A549 (cell line): ENCODE results near the gene DSCAML1. TPM values are rescaled to one million over a fixed set of nuclear protein-coding genes. Genes with fewer than 3 reads are reported as not detected.

ENCODE experiments used
- ATAC-seq, 2 experiments: fragments of 200-7000 bp in 1 of 2; fragments of >200 bp in 1 of 2; cut with Nextera tagmentation in 1 of 2; cut with Tn5 transposase in 1 of 2; 3 replicates each; pipeline versions ENCODE4 v1.8.0 to v1.9.1; 2018 to 2020; ENCODE audit warnings: mild to moderate bottlenecking in 1 of 2, moderate library complexity in 1 of 2
- CTCF ChIA-PET: fragments of 300-600 bp; sonication (Branson Sonifier 250); formaldehyde crosslinking; extraction: SDS; loops from one replicate; lab custom pipeline; 2021; ENCODE audit warnings: antibody characterized with exemption, inconsistent platforms; lab: Yijun Ruan, JAX
- POLR2A ChIA-PET: fragments of 350-600 bp; formaldehyde crosslinking; extraction: SDS; loops from one replicate; lab custom pipeline; 2021; ENCODE audit warnings: antibody characterized with exemption, inconsistent platforms; lab: Yijun Ruan, JAX
- DNase-seq, 2 experiments: peaks; one replicate each; pipeline versions ENCODE4 v3.0.0 to v3.0.0-alpha.2; 2011 to 2016; ENCODE audit warnings: low read depth in 1 of 2, low spot score in 1 of 2
- FAIRE-seq: peaks from 2 replicates; lab custom pipeline; 2011; peaks lifted over from hg19 to GRCh38; lab: Jason Lieb, UNC
- H3K27ac ChIP-seq, 2 experiments: fragments of >200 bp; sonication (Bioruptor Twin); formaldehyde crosslinking; 3 replicates each; pipeline ENCODE4 v1.5.1; 2016 to 2017
- H3K4me1 ChIP-seq: fragments of >200 bp; sonication (Bioruptor Twin); formaldehyde crosslinking; 3 replicates; pipeline ENCODE4 v1.6.1; 2016
- H3K4me2 ChIP-seq: fragments of >200 bp; sonication (Bioruptor Twin); formaldehyde crosslinking; 3 replicates; pipeline ENCODE4 v1.6.1; 2016
- H3K4me3 ChIP-seq: fragments of >200 bp; sonication (Bioruptor Twin); formaldehyde crosslinking; 3 replicates; pipeline ENCODE4 v1.5.1; 2016
- H3K9me3 ChIP-seq: fragments of >200 bp; sonication (Bioruptor Twin); formaldehyde crosslinking; 3 replicates; pipeline ENCODE4 v1.6.1; 2016
- ATOH8 ChIP-seq: fragments of 250-450 bp; sonication (Bioruptor Pico); IDR thresholded peaks from 2 replicates; pipeline ENCODE4 v1.5.0; 2020; ENCODE audit warnings: low read depth, mild to moderate bottlenecking, moderate library complexity
- CBX8 ChIP-seq: fragments of 200-600 bp; sonication (generic); IDR thresholded peaks from 2 replicates; pipeline ENCODE4 v1.6.1; 2016
- CHD4 ChIP-seq: fragments of 200-600 bp; sonication (generic); IDR thresholded peaks from 2 replicates; pipeline ENCODE4 v1.6.1; 2016; ENCODE audit warnings: antibody characterized with exemption, mild to moderate bottlenecking, borderline replicate concordance
- CTCF ChIP-seq: fragments of >200 bp; sonication (Bioruptor Twin); formaldehyde crosslinking; IDR thresholded peaks from 3 replicates; pipeline ENCODE4 v1.5.1; 2016
- E2F6 ChIP-seq: IDR thresholded peaks from 2 replicates; pipeline ENCODE4 v1.6.1; 2012; ENCODE audit warnings: low read depth, borderline replicate concordance
- ELK1 ChIP-seq: fragments of 150-350 bp; IDR thresholded peaks from 2 replicates; pipeline ENCODE4 v1.6.1; 2014; ENCODE audit warnings: low read depth, mild to moderate bottlenecking, low read length
- EP300 ChIP-seq, 2 experiments: fragments of >200 bp; sonication (Bioruptor Twin); formaldehyde crosslinking; IDR thresholded peaks; 2 replicates in 1 of 2; 3 replicates in 1 of 2; pipeline ENCODE4 v1.6.1; 2016 to 2017
- HMGXB4 ChIP-seq: fragments of 250-450 bp; sonication (Bioruptor Pico); IDR thresholded peaks from 2 replicates; pipeline ENCODE4 v1.5.0; 2021; ENCODE audit warnings: mild to moderate bottlenecking, moderate library complexity, borderline replicate concordance
- HOXA7 ChIP-seq: fragments of 250-450 bp; sonication (Bioruptor Pico); IDR thresholded peaks from 2 replicates; pipeline ENCODE4 v1.5.0; 2020; ENCODE audit warnings: mild to moderate bottlenecking, moderate library complexity
- HOXB5 ChIP-seq: fragments of 250-450 bp; sonication (Bioruptor Pico); IDR thresholded peaks from 2 replicates; pipeline ENCODE4 v1.5.0; 2020; ENCODE audit warnings: mild to moderate bottlenecking, moderate library complexity
- JUN ChIP-seq, 2 experiments: fragments of >200 bp; sonication (Bioruptor Twin); formaldehyde crosslinking; IDR thresholded peaks; 2 replicates in 1 of 2; 3 replicates in 1 of 2; pipeline ENCODE4 v1.6.1; 2016 to 2017
- MAFK ChIP-seq: fragments of 450-650 bp; IDR thresholded peaks from 2 replicates; pipeline ENCODE4 v1.6.1; 2014; ENCODE audit not compliant: partially characterized antibody
- MAZ ChIP-seq: fragments of 150-350 bp; IDR thresholded peaks from 2 replicates; pipeline ENCODE4 v1.6.1; 2014; ENCODE audit warnings: antibody characterized with exemption, low read depth, low read length, borderline replicate concordance
- NFE2L2 ChIP-seq: fragments of 150-350 bp; conservative IDR thresholded peaks from 2 replicates; pipeline ENCODE4 v1.6.1; 2014; ENCODE audit warnings: low read length
- PHF8 ChIP-seq: fragments of 200-600 bp; sonication (generic); IDR thresholded peaks from 2 replicates; pipeline ENCODE4 v1.6.1; 2016; ENCODE audit warnings: low read depth, mild to moderate bottlenecking, antibody characterized with exemption, moderate library complexity, borderline replicate concordance
- REST ChIP-seq: fragments of 200-600 bp; sonication (generic); IDR thresholded peaks from 2 replicates; pipeline ENCODE4 v1.6.1; 2016; ENCODE audit warnings: antibody characterized with exemption, mild to moderate bottlenecking, moderate library complexity
- RFX5 ChIP-seq: fragments of 450-650 bp; IDR thresholded peaks from 2 replicates; pipeline ENCODE4 v1.7.1; 2014; ENCODE audit warnings: antibody characterized with exemption, mild to moderate bottlenecking, moderate library complexity
- SMC3 ChIP-seq: fragments of >200 bp; sonication (Bioruptor Twin); formaldehyde crosslinking; IDR thresholded peaks from 3 replicates; pipeline ENCODE4 v1.6.1; 2018; ENCODE audit warnings: inconsistent platforms
- SREBF2 ChIP-seq: fragments of 450-650 bp; IDR thresholded peaks from 2 replicates; pipeline ENCODE4 v1.6.1; 2014; ENCODE audit warnings: mild to moderate bottlenecking, moderate library complexity
- TP53 ChIP-seq: fragments of 250-450 bp; sonication (Bioruptor Pico); IDR thresholded peaks from 2 replicates; pipeline ENCODE4 v1.5.0; 2021; ENCODE audit warnings: mild to moderate bottlenecking, moderate library complexity
- ZNF302 ChIP-seq: fragments of 250-450 bp; sonication (Bioruptor Pico); IDR thresholded peaks from 2 replicates; pipeline ENCODE4 v1.9.0; 2021; ENCODE audit warnings: inconsistent platforms, mild to moderate bottlenecking, moderate library complexity
- whole genome bisulfite sequencing: methylation state at CpG from one replicate; pipeline ENCODE4 v1.1.6; 2017; ENCODE audit errors: missing lambda C conversion rate; 5-methylcytosine and 5-hydroxymethylcytosine counted together
- polyA plus RNA-seq, 4 experiments: library from polyadenylated mRNA; depleted of rRNA in 3 of 4; stranded (reverse); fragments of >200 nt; fragmentation: RNase III in 1 of 4; extraction: RNeasy Plus Mini Kit Qiagen cat#74134 plus additional on column Dnase treatment in 1 of 4; gene quantifications; 2 replicates in 3 of 4; 3 replicates in 1 of 4; pipeline ENCODE4 v1.2.3, GENCODE V29; 2011 to 2017

The DSCAML1 gene
- polyA plus RNA-seq, 2 of the 4 experiments (the other 2 are of a cell fraction) = 0.12 to 0.31 TPM

- no peak for DNase-seq
- Histone ChIP-seq H3K4me3 (no peak overlapping the region), H3K9me3 (no peaks in the 10 kb centered on the region), H3K4me2 (no peak overlapping the region), H3K4me1 (no peaks in the 10 kb centered on the region), H3K27ac (no peak overlapping the region)
- CTCF ChIA-PET = interaction anchor here (1.2 kb wide), 1 partner anchor 115 kb away, joined by 3 read pairs; no protein-coding TSS in a partner anchor
- TF ChIP-seq HOXB5 (CRISPR knock-in tag) (no peak), CHD4 (no peak), NFE2L2 (no peak), PHF8 (no peak), MAZ (no peak), RFX5 (no peak), REST (no peak), ATOH8 (CRISPR knock-in tag) (no peak), CTCF (no peak)
- no peak for ATAC-seq
- no peak for FAIRE-seq
- POLR2A ChIA-PET = no interaction called here
- 22% methylated on average over 2 of the region's 2 CpGs for WGBS
Measured at GRCh38 chr11:117541211-117541610, 255.8 kb downstream of the DSCAML1 start.

GRCh38 chr11:117538263-117539135 is 258.5 kb downstream of the DSCAML1 start:
- POLR2A ChIA-PET = no interaction called here
- Histone ChIP-seq H3K27ac (no peak overlapping the region), H3K4me1 (no peaks in the 10 kb centered on the region), H3K9me3 (no peaks in the 10 kb centered on the region), H3K4me2 (no peak overlapping the region), H3K4me3 (no peak overlapping the region)
- DNase-seq (no peak), ATAC-seq (no peak), FAIRE-seq (no peak)
- CTCF ChIA-PET = interaction anchor here (0.6 kb wide), 1 partner anchor 193 kb away, joined by 3 read pairs; no protein-coding TSS in a partner anchor
- 67% methylated on average over 8 of the region's 13 CpGs for WGBS
- TF ChIP-seq ELK1 (no peak), SREBF2 (no peak), JUN (IDR thresholded peaks at IDR 0.05) (no peak), CBX8 (no peak), HOXA7 (CRISPR knock-in tag) (no peak), SMC3 (no peak), MAFK (no peak), HMGXB4 (no peak), E2F6 (no peak), TP53 (CRISPR knock-in tag) (no peak), EP300 (IDR thresholded peaks at IDR 0.05) (no peak), MAZ (no peak), ZNF302 (CRISPR knock-in tag) (no peak)
